A673 (cell line): ENCODE measurements around the gene HTR3B. TPM values are rescaled to one million over a fixed set of nuclear protein-coding genes. Genes with fewer than 3 reads are reported as not detected.
"Not testable (repeated sequence)": the region's sequence is repeated elsewhere in the genome, so short reads cannot be mapped to it uniquely, and the experiment has no call there.

Experiments used
- BruUV-seq: library from RNA; stranded (reverse); fragments of 400-500 nt; replicated peaks from 2 replicates; lab custom pipeline; 2021; lab: Mats Ljungman, UMichigan
- CTCF ChIA-PET: fragments of 300-600 bp; sonication (Branson Sonifier 250); formaldehyde crosslinking; loops from one replicate; lab custom pipeline; 2022; ENCODE audit warnings: antibody characterized with exemption; lab: Charles Lee
- POLR2A ChIA-PET: fragments of 300-600 bp; sonication (Branson Sonifier 250); formaldehyde crosslinking; loops from one replicate; lab custom pipeline; 2022; ENCODE audit warnings: antibody characterized with exemption; ENCODE audit not compliant: low non-redundant PET; lab: Charles Lee
- DNase-seq: peaks from one replicate; pipeline ENCODE4 v3.0.0-alpha.2; 2015; ENCODE audit warnings: low spot score
- H3K27ac ChIP-seq: fragments of 200-600 bp; sonication (generic); 2 replicates; pipeline ENCODE4 v1.5.1; 2016; ENCODE audit warnings: mixed run types, low read depth, mild to moderate bottlenecking, mixed read lengths, antibody characterized with exemption, low read length; ENCODE audit not compliant: poor library complexity, severe bottlenecking
- H3K27me3 ChIP-seq: fragments of 200-600 bp; sonication (generic); replicated peaks from 2 replicates; pipeline ENCODE4 v1.6.1; 2017; ENCODE audit warnings: mixed run types, low read depth, mild to moderate bottlenecking, mixed read lengths, antibody characterized with exemption, low read length; ENCODE audit not compliant: insufficient read depth, poor library complexity
- H3K36me3 ChIP-seq: fragments of 200-600 bp; sonication (generic); 2 replicates; pipeline ENCODE4 v1.6.1; 2016; ENCODE audit warnings: mixed run types, mild to moderate bottlenecking, mixed read lengths, antibody characterized with exemption, low read length; ENCODE audit not compliant: insufficient read depth, poor library complexity, severe bottlenecking
- H3K4me1 ChIP-seq: fragments of 200-600 bp; sonication (generic); 2 replicates; pipeline ENCODE4 v1.6.1; 2017; ENCODE audit warnings: mixed run types, mild to moderate bottlenecking, mixed read lengths, antibody characterized with exemption, low read length; ENCODE audit not compliant: insufficient read depth, poor library complexity, severe bottlenecking
- H3K4me3 ChIP-seq: fragments of 200-600 bp; sonication (generic); 2 replicates; pipeline ENCODE4 v1.5.1; 2016; ENCODE audit warnings: low read depth, mixed run types, mild to moderate bottlenecking, mixed read lengths, low read length; ENCODE audit not compliant: poor library complexity, severe bottlenecking
- H3K9me3 ChIP-seq: fragments of 200-600 bp; sonication (generic); 2 replicates; pipeline ENCODE4 v1.6.1; 2016; ENCODE audit warnings: mixed run types, low read depth, mild to moderate bottlenecking, mixed read lengths, antibody characterized with exemption, low read length; ENCODE audit not compliant: poor library complexity, severe bottlenecking
- CTCF ChIP-seq: fragments of 300-800, 200-600 bp; sonication (generic); conservative IDR thresholded peaks from 2 replicates; pipeline ENCODE4 v1.5.1; 2017; ENCODE audit warnings: low read depth, mild to moderate bottlenecking, antibody characterized with exemption, low read length, moderate library complexity, mixed read lengths
- EZH2 ChIP-seq: fragments of 200-600 bp; sonication (generic); IDR thresholded peaks from 2 replicates; pipeline ENCODE4 v1.6.1; 2017; ENCODE audit warnings: borderline replicate concordance, low read depth, mild to moderate bottlenecking, mixed read lengths, antibody characterized with exemption, low read length; ENCODE audit not compliant: poor library complexity, severe bottlenecking
- intact Hi-C: fragments of 100-400 bp; cut with micrococcal nuclease; formaldehyde crosslinking; loops from one replicate; pipeline ENCODE4 v1.10.0; 2022; ENCODE audit not compliant: unreplicated experiment
- total RNA-seq: library from RNA; stranded (reverse); gene quantifications from 2 replicates; pipeline ENCODE4 v1.2.3, GENCODE V29; 2021

HTR3B gene
- total RNA-seq, 1 experiment from 2014 or later: not detected

- intact Hi-C loops: no loop called here
- CTCF ChIA-PET: no interaction called here
Observed at GRCh38 chr11:113877670-113878055, 26.9 kb upstream of the HTR3B start.

GRCh38 chr11:113879446-113879845, 25.1 kb upstream of the HTR3B start:
- DNase-seq, H3K27ac ChIP-seq, BruUV-seq, H3K36me3 ChIP-seq, H3K4me1 ChIP-seq, intact Hi-C loops, H3K4me3 ChIP-seq, CTCF ChIA-PET, H3K27me3 ChIP-seq, POLR2A ChIA-PET, H3K9me3 ChIP-seq: not testable (repeated sequence)

More at GRCh38 chr11:113877670-113878055, 26.9 kb upstream of the HTR3B start:
- Histone ChIP-seq H3K4me1 (peaks cover 17% of the 10 kb centered on the region), H3K9me3 (no peaks in the 10 kb centered on the region), H3K36me3 (no peaks in the 10 kb centered on the region), H3K27ac (no peak overlapping the region), H3K27me3 (no peaks in the 10 kb centered on the region), H3K4me3 (no peak overlapping the region)
- POLR2A ChIA-PET: no interaction called here
- DNase-seq: no peak
- BruUV-seq: no TSS peak
- no peak for TF ChIP-seq CTCF
- TF ChIP-seq EZH2: no peak

DNA sequence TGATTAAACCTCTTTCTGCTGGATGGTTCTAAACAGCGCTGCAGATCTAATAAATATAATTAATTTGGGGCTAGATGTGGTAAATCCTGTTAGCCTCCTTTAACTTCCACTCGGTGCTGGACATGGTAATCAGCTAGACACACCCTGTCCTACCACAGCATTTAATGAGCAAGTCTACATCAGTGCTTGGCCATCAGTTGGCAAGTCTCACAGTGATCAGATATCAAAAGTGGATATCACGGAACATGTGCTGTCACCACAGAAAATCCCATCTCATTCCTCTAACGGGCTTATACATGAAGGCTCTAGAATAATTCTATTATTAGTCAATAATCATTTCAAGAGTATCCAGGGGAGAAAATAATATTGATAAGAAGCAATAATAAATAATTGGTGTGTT, 23.6 kb upstream of the HTR3B start:
- TF ChIP-seq EZH2 (no peak), CTCF (no peak)
- Histone ChIP-seq H3K4me1 (no peaks in the 10 kb centered on the region), H3K36me3 (no peaks in the 10 kb centered on the region), H3K9me3 (no peaks in the 10 kb centered on the region), H3K27me3 (no peaks in the 10 kb centered on the region), H3K4me3 (no peak overlapping the region), H3K27ac (no peak overlapping the region)
- no TSS peak for BruUV-seq
- intact Hi-C loops: no loop called here
- POLR2A ChIA-PET: no interaction called here
- no peak for DNase-seq
- CTCF ChIA-PET: no interaction called here

GRCh38 chr11:113881856-113882255, 22.7 kb upstream of the HTR3B start:
- intact Hi-C loops: no loop called here
- no peak for DNase-seq
- CTCF ChIA-PET: no interaction called here
- Histone ChIP-seq H3K27ac (no peak overlapping the region), H3K27me3 (no peaks in the 10 kb centered on the region), H3K4me1 (no peaks in the 10 kb centered on the region), H3K4me3 (no peak overlapping the region), H3K36me3 (no peaks in the 10 kb centered on the region), H3K9me3 (no peaks in the 10 kb centered on the region)
- POLR2A ChIA-PET: no interaction called here
- BruUV-seq: no TSS peak
- TF ChIP-seq CTCF (no peak), EZH2 (no peak)
